ENCODE data around the gene SOX18.

The SOX18 gene

GRCh38 chr20:64080013-64080812, 30.8 kb upstream of the SOX18 start, which contains the start of gene OPRL1:
OPRL1 (plus strand) TSS chr20:64080082; CDS start chr20:64092721, 12,639 bp downstream.
- DNase-seq, result peak; percentile 19 to 65

GRCh38 chr20:64079273-64080012, 30.0 kb upstream of the SOX18 start, which contains the start of gene RGS19:
RGS19 (minus strand) TSS chr20:64079518; CDS start chr20:64076886, 2,632 bp downstream.
- DNase-seq, result peak; percentile 84 to 90

GRCh38 chr20:64078934-64079272, 29.5 kb upstream of the SOX18 start:
- DNase-seq, result no peak

GRCh38 chr20:64077876-64078551, 28.6 kb upstream of the SOX18 start:
- peak in 1 of 2 donors; percentile 34 for DNase-seq

DNA sequence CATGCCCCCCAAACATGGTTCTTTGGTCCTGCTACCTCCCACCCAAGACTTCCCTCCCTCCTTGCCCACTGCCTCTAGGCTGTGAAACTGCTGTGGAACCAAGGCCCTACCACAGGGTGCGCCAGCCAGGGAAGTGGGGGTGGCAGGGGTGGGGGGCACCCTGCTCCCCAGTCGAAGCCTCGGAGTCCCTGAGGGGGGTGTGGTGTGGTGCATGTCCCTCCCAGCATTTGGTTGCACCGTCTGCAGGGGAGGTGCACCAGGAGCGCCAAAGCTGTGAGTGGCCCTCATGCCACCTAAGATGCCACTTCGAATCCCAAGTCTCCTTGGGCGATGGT, 28.1 kb upstream of the SOX18 start:
- no peak for DNase-seq

- peak; percentile 17 to 81 for DNase-seq
Measured at GRCh38 chr20:64077094-64077493, 27.7 kb upstream of the SOX18 start.

GRCh38 chr20:64076061-64076997, 26.9 kb upstream of the SOX18 start:
- DNase-seq, result no peak

- no peak for DNase-seq
Measured at GRCh38 chr20:64075556-64075955, 26.1 kb upstream of the SOX18 start.

DNA sequence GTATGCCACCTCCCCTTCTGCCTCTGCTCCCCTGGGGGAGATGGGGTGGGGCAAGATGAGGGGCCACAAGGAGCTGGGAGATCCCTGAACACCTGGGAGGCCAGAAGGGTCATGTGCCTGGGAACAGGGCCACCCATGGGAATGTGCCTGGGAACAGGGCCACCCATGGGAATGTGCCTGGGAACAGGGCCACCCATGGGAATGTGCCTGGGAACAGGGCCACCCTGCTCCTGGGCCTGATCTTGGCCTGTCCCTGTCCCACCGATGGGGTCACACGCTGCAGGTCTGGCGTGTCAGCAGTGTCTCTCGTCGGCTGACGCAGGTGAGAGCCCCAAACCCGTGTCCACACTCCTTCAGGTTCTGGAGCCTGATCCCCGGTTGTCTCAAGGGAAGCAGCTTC, 25.5 kb upstream of the SOX18 start:
- DNase-seq, result no peak

DNA sequence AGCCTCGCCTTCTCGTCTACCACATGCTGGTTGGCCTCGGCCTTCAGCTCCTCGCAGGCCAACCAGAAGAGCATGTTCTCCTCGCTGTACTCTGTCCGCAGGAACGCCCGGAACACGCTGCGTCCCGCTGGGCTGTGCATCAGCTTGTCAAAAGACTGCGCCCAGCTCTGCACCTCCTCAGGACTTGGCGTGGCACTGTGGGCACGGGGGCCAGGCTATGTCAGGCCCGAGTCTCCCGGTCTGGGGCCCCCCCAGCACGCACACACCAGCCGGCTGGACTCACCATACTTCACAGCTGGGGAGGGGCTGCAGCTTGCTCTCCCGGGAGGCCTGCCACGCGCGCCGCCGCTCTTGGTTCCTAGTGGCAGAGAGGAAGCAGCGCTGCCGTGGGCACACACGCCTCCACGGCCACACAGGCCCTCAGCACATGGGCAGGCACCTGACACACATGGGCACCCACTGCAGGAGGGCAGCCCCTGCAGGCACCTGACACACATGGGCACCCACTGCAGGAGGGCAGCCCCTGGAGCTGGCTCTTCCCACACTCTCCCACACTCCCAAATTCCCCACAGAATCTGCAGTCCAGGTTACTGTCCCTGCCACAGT, 24.8 kb upstream of the SOX18 start:
- no peak for DNase-seq

- DNase-seq, result no peak
Measured at GRCh38 chr20:64073476-64074183, 24.2 kb upstream of the SOX18 start.

GRCh38 chr20:64072498-64073063, 23.1 kb upstream of the SOX18 start:
- no peak for DNase-seq

- no peak for DNase-seq
Measured at GRCh38 chr20:64071341-64072332, 22.2 kb upstream of the SOX18 start.

DNA sequence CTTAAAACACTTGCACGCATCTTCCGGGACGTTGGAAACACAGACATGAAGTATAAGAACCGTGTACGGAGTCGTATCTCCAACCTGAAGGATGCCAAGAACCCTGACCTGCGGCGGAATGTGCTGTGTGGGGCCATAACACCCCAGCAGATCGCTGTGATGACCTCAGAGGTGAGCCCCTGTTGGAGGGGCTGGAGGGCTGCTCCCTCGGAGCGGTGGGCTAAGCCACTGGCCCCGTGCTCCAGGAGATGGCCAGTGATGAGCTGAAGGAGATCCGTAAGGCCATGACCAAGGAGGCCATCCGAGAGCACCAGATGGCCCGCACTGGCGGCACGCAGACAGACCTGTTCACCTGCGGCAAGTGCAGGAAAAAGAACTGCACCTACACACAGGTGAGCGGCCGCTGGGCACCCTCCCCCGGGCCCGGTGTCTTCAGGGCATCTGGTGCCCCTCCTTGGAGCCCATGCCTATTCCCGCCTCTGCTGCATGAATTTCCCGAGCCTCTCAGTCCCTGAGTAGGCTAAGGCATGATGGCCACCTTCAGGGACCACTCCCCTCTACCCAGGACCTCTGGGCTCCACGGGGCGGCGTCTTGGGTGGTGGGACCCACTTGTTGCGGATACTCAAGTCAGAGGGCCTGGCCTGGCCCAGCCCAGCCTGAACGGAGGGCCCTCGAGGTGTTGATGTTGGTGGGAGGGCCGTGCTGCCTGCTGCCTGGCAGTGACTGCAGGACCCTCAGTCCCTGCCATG, 21.0 kb upstream of the SOX18 start:
- no peak for DNase-seq

DNA sequence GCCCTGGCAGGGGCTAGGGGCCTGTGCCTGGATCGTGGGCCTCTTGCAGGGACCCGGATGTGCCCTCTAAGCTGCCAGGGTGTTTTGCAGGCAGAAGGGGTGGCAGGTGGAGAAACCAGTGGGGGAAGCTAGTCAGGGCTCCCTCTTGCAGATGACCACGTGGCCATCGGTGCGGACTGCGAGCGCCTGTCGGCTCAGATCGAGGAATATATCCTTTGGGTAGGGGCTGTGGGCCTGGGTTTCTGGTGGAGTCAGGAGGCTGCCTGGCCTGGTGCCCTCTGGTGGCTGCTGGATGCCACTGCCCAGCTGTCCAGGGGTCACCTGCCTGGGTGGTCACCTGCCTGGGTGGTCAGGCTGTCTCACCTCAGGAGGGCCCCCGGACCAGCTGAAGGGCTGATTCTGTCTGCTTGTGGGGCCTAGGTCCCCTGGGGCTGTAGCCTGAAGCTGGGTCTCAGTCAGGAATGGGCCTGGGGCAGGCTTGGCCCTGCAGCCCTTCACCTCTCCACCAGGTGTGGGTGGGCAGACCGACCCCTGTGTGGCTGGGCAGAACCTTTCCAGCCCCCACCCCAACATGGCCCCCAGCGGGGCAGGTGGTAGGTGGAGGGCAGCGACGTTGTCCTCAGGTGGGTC, 20.3 kb upstream of the SOX18 start:
- no peak for DNase-seq

DNA sequence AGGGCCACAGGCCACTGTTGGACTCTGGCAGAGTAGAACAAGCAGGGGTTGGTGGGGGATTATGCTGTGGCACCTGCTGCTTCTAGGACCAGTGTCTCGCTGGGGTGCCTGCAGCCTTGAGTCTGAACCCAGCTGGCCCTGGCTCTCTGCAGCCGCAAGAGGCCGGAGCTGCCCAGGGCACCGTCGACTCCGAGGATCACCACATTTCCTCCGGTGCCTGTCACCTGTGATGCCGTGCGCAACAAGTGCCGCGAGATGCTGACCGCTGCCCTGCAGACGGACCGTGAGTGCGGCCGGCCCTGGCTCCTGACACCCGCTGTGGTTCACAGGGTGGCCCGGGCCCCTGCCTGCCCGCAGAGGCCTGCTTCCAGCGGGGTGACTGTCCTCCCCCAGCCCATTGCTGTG, 19.8 kb upstream of the SOX18 start:
- no peak for DNase-seq

- no peak for DNase-seq
Measured at GRCh38 chr20:64068386-64069208, 19.2 kb upstream of the SOX18 start.
